Esophagus (tissue), 2 donors: ENCODE measurements around the gene PGM2L1. TPM values are rescaled to one million over a fixed set of nuclear protein-coding genes. Genes with fewer than 3 reads are reported as not detected.
"Not testable (repeated sequence)": the region's sequence is repeated elsewhere in the genome, so short reads cannot be mapped to it uniquely, and the experiment has no call there.

Experiments
- H3K27ac ChIP-seq, 2 donors: one replicate each; pipeline ENCODE4 v1.5.1; 2013; ENCODE audit warnings: low read depth in 2 of 2, mild to moderate bottlenecking in 2 of 2, inconsistent platforms in 1 of 2, low read length in 1 of 2, moderate library complexity in 1 of 2
- H3K27me3 ChIP-seq, 2 donors: one replicate each; pipeline ENCODE4 v1.6.1; 2013; ENCODE audit warnings: low read length in 2 of 2, control low read depth in 1 of 2, mild to moderate bottlenecking in 1 of 2; ENCODE audit not compliant: insufficient read depth in 2 of 2, control insufficient read depth in 1 of 2
- H3K36me3 ChIP-seq, 2 donors: one replicate each; pipeline ENCODE4 v1.6.1; 2013; ENCODE audit warnings: low read length in 1 of 2; ENCODE audit not compliant: control insufficient read depth in 2 of 2, insufficient read depth in 2 of 2
- H3K4me1 ChIP-seq, 2 donors: one replicate each; pipeline ENCODE4 v1.6.1; 2013; ENCODE audit warnings: low read length in 1 of 2; ENCODE audit not compliant: control insufficient read depth in 2 of 2, insufficient read depth in 2 of 2
- H3K4me3 ChIP-seq, 2 donors: one replicate each; pipeline ENCODE4 v1.5.1; 2013; ENCODE audit warnings: low read length in 2 of 2, mild to moderate bottlenecking in 2 of 2, low read depth in 1 of 2, moderate library complexity in 1 of 2
- H3K9me3 ChIP-seq, 2 donors: one replicate each; pipeline ENCODE4 v1.6.1; 2013; ENCODE audit warnings: mild to moderate bottlenecking in 2 of 2, low read depth in 1 of 2, low read length in 1 of 2, moderate library complexity in 1 of 2; ENCODE audit not compliant: control insufficient read depth in 2 of 2, insufficient read depth in 1 of 2
- WGBS, 2 donors: extraction: QIAGEN DNeasy Blood & Tissue Kit; methylation state at CpG; one replicate each; pipeline ENCODE4 v1.1.7; 2013; 5-methylcytosine and 5-hydroxymethylcytosine counted together
- polyA plus RNA-seq, 2 donors: library from polyadenylated mRNA; stranded (reverse); fragments of 200-250 nt; gene quantifications; one replicate each; pipeline ENCODE4 v1.2.3, GENCODE V29; 2013
- donor health status: healthy with polysubstance abuse.
- donor health status: Bipolar disorder and iron deficiency.

The PGM2L1 gene
- polyA plus RNA-seq, 2 donors, result 0.24 to 0.51 TPM

DNA sequence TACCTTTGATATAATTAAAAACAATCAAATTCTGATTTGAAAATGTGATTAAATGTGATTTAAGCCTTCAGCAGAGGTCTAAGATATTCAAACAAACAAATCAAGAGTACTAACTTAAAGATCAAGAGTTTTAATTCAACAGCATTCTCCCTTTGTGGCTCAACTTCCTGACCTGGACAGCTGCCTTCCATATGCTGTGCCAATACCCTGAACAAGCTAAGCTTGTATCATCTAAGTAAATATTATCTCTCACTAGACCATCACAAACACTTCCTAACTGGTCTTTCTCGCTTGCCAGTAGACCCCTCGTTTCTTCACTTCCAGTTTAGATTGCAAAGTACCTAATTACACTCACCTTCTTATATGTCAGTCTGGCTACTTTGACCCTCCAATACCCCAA lies 50.9 kb downstream of the PGM2L1 start:
- Histone ChIP-seq H3K4me3 (no peak overlapping the region), H3K4me1 (no peaks in the 10 kb centered on the region), H3K27ac (no peak overlapping the region), H3K36me3 (no peaks in the 10 kb centered on the region), H3K9me3 (no peaks in the 10 kb centered on the region), H3K27me3 (no peaks in the 10 kb centered on the region)
- 74 to 85% methylated on average over 2 of the region's 2 CpGs for WGBS, 2 donors

DNA sequence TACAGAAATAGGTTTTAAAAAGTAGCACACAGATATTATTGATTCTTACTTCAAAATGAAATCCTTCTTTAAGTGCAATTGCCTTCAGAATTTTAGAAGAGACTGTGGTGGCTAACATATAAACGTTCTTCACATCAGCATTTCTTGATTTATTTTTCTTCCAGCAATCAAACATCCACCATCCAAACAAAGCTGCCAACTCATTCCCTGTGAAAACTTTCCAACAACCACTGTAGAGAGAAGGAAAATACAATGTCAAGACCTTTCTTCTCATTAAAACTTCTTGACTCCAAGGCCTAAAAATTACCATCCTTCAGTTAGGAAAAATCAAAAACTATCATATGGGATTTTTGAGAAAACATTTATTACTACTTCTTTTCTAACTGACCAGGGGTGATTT lies 52.8 kb downstream of the PGM2L1 start:
- H3K27ac ChIP-seq, result no peak overlapping the region
- H3K27me3 ChIP-seq, result no peaks in the 10 kb centered on the region
- H3K4me3 ChIP-seq, result no peak overlapping the region
- 44 to 52% methylated on average over 1 of the region's 1 CpG for WGBS, 2 donors
- H3K36me3 ChIP-seq, result no peaks in the 10 kb centered on the region
- no peaks in the 10 kb centered on the region for H3K9me3 ChIP-seq
- H3K4me1 ChIP-seq, result no peaks in the 10 kb centered on the region

DNA sequence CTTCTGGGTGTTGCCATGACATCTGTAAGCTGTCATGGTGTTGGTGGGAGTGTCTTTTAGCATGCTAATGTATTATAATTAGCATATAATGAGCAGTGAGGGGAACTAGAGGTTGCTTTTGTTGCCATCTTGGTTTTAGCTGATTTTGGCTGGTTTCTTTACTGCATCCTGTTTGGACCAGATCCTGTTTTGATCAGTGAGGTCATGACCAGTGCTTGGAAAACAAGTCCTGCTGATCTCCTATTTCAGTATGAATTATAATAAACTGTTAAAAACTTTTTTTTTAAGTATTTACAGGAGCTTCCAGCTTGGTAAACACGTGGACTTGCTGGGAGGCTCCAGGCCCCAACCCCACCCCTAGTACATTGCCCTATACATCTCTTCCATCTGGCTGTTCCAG lies 56.3 kb downstream of the PGM2L1 start:
- H3K27me3 ChIP-seq, result no peaks in the 10 kb centered on the region
- no peaks in the 10 kb centered on the region for H3K36me3 ChIP-seq
- no peak overlapping the region for H3K4me3 ChIP-seq
- H3K27ac ChIP-seq, result no peak overlapping the region
- WGBS, 2 donors, result 63 to 64% methylated on average over 1 of the region's 1 CpG
- no peaks in the 10 kb centered on the region for H3K9me3 ChIP-seq
- H3K4me1 ChIP-seq, result no peaks in the 10 kb centered on the region

DNA sequence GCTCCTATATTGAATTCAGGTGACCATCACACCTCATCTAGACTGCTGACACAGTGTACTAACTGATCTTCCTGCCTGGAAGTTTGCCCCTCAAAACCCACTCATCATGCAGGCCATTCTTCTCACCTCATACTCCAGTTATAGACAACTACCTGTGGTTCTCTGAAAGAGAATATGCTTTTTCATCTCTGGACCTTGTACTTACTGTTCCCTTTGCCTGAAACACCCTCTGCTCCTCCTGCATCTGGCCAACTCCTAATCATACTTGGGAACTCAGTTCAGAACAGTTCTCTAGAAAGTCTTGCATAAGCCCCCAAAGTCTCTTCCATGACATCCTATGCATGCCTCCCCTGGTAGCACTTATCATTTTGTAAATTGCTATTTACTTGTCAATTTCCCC lies 58.6 kb downstream of the PGM2L1 start:
- Histone ChIP-seq H3K9me3 (no peaks in the 10 kb centered on the region), H3K4me1 (no peaks in the 10 kb centered on the region), H3K4me3 (no peak overlapping the region), H3K27ac (no peak overlapping the region), H3K27me3 (no peaks in the 10 kb centered on the region), H3K36me3 (no peaks in the 10 kb centered on the region)

DNA sequence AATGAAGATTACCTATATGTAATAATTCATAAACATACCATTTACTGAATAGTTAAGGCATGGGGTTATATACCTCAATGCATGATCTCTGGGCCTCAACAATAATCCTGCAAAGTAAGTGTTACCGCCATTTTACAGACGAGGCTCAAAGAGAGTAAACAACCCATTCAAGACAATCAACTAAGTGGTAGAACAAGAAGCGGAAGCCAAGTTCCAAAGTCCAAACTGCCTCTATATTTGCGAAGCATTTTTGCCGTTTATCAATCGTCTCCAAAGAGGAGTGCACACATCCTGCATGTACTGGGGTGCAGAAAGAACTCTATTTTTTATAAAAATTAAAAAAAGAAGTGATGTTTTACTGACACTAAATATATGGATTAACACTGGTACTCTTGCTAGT lies 59.3 kb downstream of the PGM2L1 start:
- no peaks in the 10 kb centered on the region for H3K27me3 ChIP-seq
- H3K9me3 ChIP-seq, result no peaks in the 10 kb centered on the region
- H3K4me3 ChIP-seq, result no peak overlapping the region
- H3K27ac ChIP-seq, result no peak overlapping the region
- H3K4me1 ChIP-seq, result no peaks in the 10 kb centered on the region
- WGBS, 2 donors, result 47 to 61% methylated on average over 6 of the region's 6 CpGs
- H3K36me3 ChIP-seq, result no peaks in the 10 kb centered on the region

DNA sequence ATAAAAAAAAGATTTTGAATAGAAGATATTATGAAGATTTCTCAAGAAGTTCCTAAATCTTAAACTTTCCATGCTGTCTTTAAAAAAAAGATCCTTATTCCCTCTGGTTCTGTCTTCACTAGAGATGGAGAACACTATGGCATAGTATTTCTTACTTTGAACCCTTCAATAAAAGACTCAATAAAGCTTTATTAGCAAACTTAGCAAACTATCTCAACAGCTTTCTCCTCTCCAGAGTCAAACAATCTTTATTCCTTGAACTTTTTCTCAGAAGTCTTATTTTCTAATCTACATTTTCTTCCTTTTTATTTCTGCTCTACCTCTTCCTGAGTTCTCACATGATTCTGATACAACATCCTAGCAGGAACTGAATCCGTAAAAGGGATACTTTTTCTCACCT lies 65.0 kb downstream of the PGM2L1 start:
- Histone ChIP-seq H3K36me3 (no peaks in the 10 kb centered on the region), H3K9me3 (no peaks in the 10 kb centered on the region), H3K4me3 (no peak overlapping the region), H3K27me3 (no peaks in the 10 kb centered on the region), H3K4me1 (no peaks in the 10 kb centered on the region), H3K27ac (no peak overlapping the region)
- WGBS, 2 donors, result 94 to 99% methylated on average over 1 of the region's 1 CpG

DNA sequence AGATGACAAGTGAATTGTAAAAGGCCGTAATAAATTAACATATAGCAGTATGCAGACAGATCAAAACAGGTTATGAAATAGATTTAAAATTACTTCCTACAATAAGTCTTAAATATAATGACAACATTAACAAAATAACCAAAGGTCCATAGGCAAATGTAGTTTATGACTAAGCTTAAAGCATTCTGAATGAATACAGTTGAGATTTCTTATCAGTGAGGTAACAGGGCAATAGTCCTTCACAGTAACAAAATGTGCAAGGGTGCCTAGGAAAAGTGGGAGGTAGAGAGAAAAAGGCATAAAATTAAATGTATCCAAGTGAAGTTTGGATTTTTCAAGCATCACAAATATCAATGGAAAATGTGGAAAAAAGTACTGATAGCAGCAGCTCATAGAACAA lies 65.9 kb downstream of the PGM2L1 start:
- Histone ChIP-seq H3K4me1 (no peaks in the 10 kb centered on the region), H3K27ac (no peak overlapping the region), H3K9me3 (no peaks in the 10 kb centered on the region), H3K4me3 (no peak overlapping the region), H3K36me3 (no peaks in the 10 kb centered on the region), H3K27me3 (no peaks in the 10 kb centered on the region)
- 90 to 97% methylated on average over 1 of the region's 1 CpG for WGBS, 2 donors

DNA sequence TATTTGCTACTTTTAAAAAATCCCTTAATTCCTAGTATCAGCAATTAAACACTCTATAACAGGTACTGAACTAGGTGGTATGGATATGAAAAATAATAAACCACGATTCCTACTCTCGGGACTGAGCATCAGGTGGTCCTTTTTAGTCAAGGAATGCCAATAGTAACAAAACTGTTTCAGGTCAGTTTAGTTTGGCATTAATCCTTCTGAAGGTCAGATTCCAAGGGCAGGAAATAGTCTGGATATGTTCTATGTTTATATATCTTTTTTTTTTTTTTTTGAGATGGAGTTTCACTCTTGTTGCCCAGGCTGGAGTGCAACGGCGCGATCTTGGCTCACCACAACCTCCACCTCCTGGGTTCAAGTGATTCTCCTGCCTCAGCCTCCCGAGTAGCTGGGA lies 67.2 kb downstream of the PGM2L1 start:
- not testable (repeated sequence) for H3K4me3 ChIP-seq, H3K27ac ChIP-seq, H3K36me3 ChIP-seq, H3K9me3 ChIP-seq, H3K27me3 ChIP-seq, H3K4me1 ChIP-seq
- 93% methylated on average over 6 of the region's 6 CpGs for WGBS, 2 donors

DNA sequence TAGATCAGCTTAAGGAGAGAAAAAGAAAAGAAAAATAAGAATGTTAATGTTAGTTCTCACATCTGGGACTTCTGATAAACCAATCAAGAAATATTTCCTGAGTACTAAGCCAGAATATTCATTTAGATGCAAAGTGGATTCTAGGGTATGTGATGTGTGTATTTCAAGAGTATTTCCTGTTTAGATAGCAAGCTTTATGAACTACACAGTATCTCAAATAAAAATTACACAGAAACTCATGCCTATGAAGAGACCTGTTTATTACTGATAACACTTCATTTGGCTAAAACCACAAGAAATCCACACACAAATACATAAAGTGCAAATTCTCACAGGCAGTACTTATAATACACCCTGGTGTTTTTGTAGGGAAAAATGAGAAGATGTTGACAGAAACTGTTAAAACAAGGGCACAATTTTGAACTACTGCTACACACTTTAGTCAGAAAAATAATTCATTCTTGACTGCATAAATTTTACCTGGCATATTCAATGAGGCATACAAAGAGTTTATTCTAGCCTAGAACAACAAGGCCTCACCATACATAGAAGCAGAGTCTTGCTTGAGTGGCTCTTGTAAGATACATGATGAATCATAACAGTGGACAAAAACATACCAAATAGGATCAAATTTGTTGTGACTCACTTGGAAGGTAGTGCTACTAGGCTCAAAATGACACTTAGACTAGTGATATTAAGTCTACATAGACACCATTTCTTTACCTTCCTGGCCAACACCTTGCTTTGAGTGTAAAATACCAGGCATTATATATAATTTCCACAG lies 68.0 kb downstream of the PGM2L1 start:
- H3K27me3 ChIP-seq, result no peaks in the 10 kb centered on the region
- H3K4me3 ChIP-seq, result no peak overlapping the region
- H3K27ac ChIP-seq, result no peak overlapping the region
- H3K9me3 ChIP-seq, result no peaks in the 10 kb centered on the region
- no peaks in the 10 kb centered on the region for H3K36me3 ChIP-seq
- no peaks in the 10 kb centered on the region for H3K4me1 ChIP-seq

DNA sequence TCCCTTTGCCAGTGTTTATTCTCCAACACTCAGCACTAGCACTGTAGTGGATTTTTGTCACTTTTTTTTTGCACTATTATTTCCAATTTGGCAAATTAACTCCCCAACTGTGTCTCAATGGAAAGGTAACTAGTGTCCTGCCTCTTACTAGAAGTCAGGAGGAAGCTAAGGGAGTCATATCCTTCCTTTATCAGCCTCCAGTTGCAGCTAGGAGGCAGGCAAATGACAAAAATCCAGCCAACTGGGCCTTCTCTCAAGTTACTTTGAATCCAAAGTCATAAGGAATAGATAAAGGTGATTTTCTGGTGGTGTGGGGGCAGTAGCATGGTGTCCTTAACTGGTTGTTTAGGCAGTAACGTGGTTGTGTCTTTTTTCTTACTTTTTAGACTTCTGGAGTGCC lies 71.2 kb downstream of the PGM2L1 start:
- no peaks in the 10 kb centered on the region for H3K4me1 ChIP-seq
- H3K4me3 ChIP-seq, result no peak overlapping the region
- H3K9me3 ChIP-seq, result no peaks in the 10 kb centered on the region
- H3K27me3 ChIP-seq, result no peaks in the 10 kb centered on the region
- WGBS, 2 donors, result 80 to 91% methylated on average over 1 of the region's 1 CpG
- H3K36me3 ChIP-seq, result no peaks in the 10 kb centered on the region
- H3K27ac ChIP-seq, result no peak overlapping the region
